Activated naive CD8-positive, alpha-beta T cell treated with anti-CD3 and anti-CD28 coated beads, Interleukin-2, amount 50 U/mL, for 24 hours (primary cell): ENCODE measurements around the gene MICALL1.

Source experiments
- ATAC-seq: fragments of 150-1000 bp; cut with Tn5 transposase; one replicate; pipeline ENCODE4 v1.10.0; 2021
- DNase-seq: peaks from one replicate; pipeline ENCODE4 v3.0.0; 2021
- H3K27ac Mint-ChIP-seq: one replicate; pipeline ENCODE4 v1.8.0; 2021; ENCODE audit warnings: mild to moderate bottlenecking, mixed read lengths
- H3K27me3 Mint-ChIP-seq: one replicate; pipeline ENCODE4 v1.8.0; 2021; ENCODE audit warnings: mixed read lengths
- H3K36me3 Mint-ChIP-seq: one replicate; pipeline ENCODE4 v1.8.0; 2021; ENCODE audit warnings: low read depth, mixed read lengths
- H3K4me1 Mint-ChIP-seq: one replicate; pipeline ENCODE4 v1.8.0; 2021; ENCODE audit warnings: mixed read lengths
- H3K4me3 Mint-ChIP-seq: one replicate; pipeline ENCODE4 v1.8.0; 2021; ENCODE audit warnings: mild to moderate bottlenecking, moderate library complexity, mixed read lengths
- H3K9me3 Mint-ChIP-seq: one replicate; pipeline ENCODE4 v1.8.0; 2021; ENCODE audit warnings: mixed read lengths

The MICALL1 gene

GRCh38 chr22:37913233-37913721 lies 7.2 kb downstream of the MICALL1 start:
- H3K36me3 Mint-ChIP-seq: no peaks in the 10 kb centered on the region
- H3K27ac Mint-ChIP-seq: peak overlapping the region; percentile 54

GRCh38 chr22:37916311-37916710 lies 10.2 kb downstream of the MICALL1 start:
- no peaks in the 10 kb centered on the region for H3K9me3 Mint-ChIP-seq
- ATAC-seq (no peak), DNase-seq (no peak)
- no peak overlapping the region for H3K4me3 Mint-ChIP-seq
- no peaks in the 10 kb centered on the region for H3K27me3 Mint-ChIP-seq
- H3K36me3 Mint-ChIP-seq: peaks cover 4% of the 10 kb centered on the region
- no peak overlapping the region for H3K27ac Mint-ChIP-seq
- H3K4me1 Mint-ChIP-seq: peaks cover 8% of the 10 kb centered on the region

More at GRCh38 chr22:37913233-37913721, 7.2 kb downstream of the MICALL1 start:
- DNase-seq (no peak), ATAC-seq (peak; percentile 21)
- Mint-ChIP-seq H3K27me3 (no peaks in the 10 kb centered on the region), H3K9me3 (no peaks in the 10 kb centered on the region), H3K4me1 (peaks cover 3% of the 10 kb centered on the region), H3K4me3 (no peak overlapping the region)

DNA sequence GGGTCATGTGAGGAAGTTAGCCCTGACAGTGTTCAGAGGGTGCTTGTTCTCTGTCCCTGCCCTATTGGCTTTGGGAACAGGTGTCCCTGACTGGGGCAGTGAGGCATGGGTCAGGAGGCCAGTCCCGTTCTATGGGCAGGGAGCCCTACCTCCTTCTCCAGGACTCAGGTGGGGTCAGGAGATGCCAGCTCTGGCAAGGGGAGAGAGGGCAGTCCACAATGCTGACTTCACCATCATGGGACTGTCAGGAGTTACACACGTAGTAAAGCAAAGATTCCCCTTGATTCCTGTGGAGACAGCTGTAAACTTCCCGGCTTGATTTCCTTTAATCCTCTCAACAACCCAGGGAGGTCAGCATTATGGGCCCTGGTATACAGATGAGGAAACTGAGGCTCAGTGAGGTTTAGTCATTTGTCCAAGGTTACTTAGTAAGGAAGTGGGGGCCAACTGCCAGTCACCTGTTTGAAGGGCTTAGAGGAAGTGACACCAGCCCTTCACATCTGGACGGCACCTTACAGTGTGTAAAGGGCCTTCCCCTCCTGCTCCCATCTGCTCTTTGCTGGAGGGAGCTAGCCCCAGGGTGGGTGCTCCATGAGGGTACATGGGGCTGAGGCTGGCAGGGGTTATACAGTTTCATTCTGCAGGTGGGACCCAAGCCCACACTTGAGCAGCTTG lies 11.9 kb downstream of the MICALL1 start:
- H3K9me3 Mint-ChIP-seq: no peaks in the 10 kb centered on the region
- peaks cover 7% of the 10 kb centered on the region for H3K36me3 Mint-ChIP-seq
- no peak overlapping the region for H3K27ac Mint-ChIP-seq
- DNase-seq (no peak), ATAC-seq (no peak)
- H3K4me3 Mint-ChIP-seq: no peak overlapping the region
- peaks cover 5% of the 10 kb centered on the region for H3K4me1 Mint-ChIP-seq
- no peaks in the 10 kb centered on the region for H3K27me3 Mint-ChIP-seq

DNA sequence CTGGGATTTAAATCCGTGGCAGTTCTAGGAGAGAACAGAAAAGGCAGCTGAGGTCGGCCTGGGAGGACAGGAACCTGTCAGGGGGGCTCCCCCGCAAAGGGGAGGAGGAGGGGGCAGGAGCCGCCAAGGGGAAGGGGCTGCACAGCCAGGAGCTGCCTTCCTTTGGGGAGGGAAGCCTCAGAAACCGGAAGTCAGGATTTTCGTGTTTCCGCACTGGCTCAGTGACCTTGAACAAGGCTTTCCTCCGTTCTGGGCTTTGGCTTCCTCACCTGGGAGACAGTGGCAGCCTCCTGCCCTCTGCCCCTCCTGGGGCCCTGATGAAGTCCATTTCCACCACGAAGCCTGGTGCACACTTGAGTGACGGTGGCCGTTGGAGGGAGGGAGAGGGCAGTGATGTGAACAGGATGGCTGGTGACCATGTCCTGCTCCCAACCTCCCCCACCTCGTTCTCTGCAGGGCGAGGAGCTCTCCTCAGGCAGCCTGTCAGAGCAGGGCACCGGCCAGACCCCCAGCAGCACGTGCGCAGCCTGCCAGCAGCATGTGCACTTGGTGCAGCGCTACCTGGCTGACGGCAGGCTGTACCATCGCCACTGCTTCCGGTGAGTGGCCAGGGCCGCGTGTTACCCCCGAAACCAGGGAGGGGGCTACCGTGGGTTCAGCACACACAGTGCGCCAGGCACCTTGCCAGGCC lies 12.6 kb downstream of the MICALL1 start:
- Mint-ChIP-seq H3K4me3 (no peak overlapping the region), H3K27me3 (no peaks in the 10 kb centered on the region), H3K4me1 (peaks cover 5% of the 10 kb centered on the region), H3K27ac (no peak overlapping the region), H3K9me3 (no peaks in the 10 kb centered on the region), H3K36me3 (peaks cover 8% of the 10 kb centered on the region)
- no peak for DNase-seq
- ATAC-seq: no peak

DNA sequence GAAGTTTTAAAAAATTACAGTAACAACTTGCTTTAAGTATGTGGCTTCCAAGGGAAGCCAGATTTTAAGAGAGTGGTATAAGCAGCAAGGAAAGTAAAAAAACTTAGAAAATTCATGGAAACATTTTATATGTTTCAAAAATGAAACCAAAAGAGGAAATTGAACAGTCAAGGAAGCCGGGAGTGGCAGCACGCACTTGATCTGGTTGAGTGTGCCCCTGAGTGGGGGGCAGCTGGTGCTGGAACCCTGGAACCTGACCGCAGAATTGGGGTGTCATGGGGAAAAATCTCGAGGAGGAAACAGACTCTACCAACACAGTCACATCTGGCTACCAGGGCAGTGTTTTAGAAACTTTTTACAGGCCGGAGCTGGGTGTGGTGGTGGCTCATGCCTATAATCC lies 14.0 kb downstream of the MICALL1 start:
- Mint-ChIP-seq H3K36me3 (peaks cover 8% of the 10 kb centered on the region), H3K4me3 (no peak overlapping the region), H3K4me1 (peaks cover 5% of the 10 kb centered on the region), H3K27me3 (no peaks in the 10 kb centered on the region), H3K27ac (peak overlapping the region; percentile 90), H3K9me3 (no peaks in the 10 kb centered on the region)
- DNase-seq (no peak), ATAC-seq (no peak)

DNA sequence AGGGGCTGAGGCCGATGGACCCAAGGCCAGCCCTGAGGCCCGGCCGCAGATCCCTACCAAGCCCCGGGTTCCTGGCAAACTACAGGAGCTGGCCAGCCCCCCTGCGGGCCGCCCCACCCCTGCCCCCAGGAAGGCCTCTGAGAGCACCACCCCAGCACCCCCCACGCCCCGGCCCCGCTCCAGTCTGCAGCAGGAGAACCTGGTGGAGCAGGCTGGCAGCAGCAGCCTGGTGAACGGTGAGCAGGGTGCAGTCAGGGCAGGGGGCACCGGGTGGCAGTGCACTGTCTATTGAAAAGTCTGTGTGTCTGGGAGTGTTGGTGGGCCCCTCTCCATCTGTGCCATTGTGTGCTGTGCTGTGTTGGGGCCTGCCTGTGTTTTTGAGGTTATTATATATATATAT lies 16.1 kb downstream of the MICALL1 start:
- Mint-ChIP-seq H3K27ac (no peak overlapping the region), H3K36me3 (peaks cover 8% of the 10 kb centered on the region), H3K27me3 (no peaks in the 10 kb centered on the region), H3K4me1 (peaks cover 5% of the 10 kb centered on the region), H3K4me3 (no peak overlapping the region), H3K9me3 (no peaks in the 10 kb centered on the region)
- ATAC-seq: no peak
- no peak for DNase-seq

GRCh38 chr22:37923927-37924326 lies 17.8 kb downstream of the MICALL1 start:
- DNase-seq (no peak), ATAC-seq (no peak)
- Mint-ChIP-seq H3K4me1 (peaks cover 5% of the 10 kb centered on the region), H3K27me3 (no peaks in the 10 kb centered on the region), H3K9me3 (no peaks in the 10 kb centered on the region), H3K4me3 (no peak overlapping the region), H3K36me3 (peaks cover 8% of the 10 kb centered on the region), H3K27ac (no peak overlapping the region)

- Mint-ChIP-seq H3K27ac (no peak overlapping the region), H3K4me3 (no peak overlapping the region), H3K9me3 (no peaks in the 10 kb centered on the region), H3K36me3 (peaks cover 8% of the 10 kb centered on the region), H3K27me3 (no peaks in the 10 kb centered on the region), H3K4me1 (peaks cover 5% of the 10 kb centered on the region)
- DNase-seq: no peak
- no peak for ATAC-seq
These were observed 18.4 kb downstream of the MICALL1 start for GRCh38 chr22:37924386-37925065.

DNA sequence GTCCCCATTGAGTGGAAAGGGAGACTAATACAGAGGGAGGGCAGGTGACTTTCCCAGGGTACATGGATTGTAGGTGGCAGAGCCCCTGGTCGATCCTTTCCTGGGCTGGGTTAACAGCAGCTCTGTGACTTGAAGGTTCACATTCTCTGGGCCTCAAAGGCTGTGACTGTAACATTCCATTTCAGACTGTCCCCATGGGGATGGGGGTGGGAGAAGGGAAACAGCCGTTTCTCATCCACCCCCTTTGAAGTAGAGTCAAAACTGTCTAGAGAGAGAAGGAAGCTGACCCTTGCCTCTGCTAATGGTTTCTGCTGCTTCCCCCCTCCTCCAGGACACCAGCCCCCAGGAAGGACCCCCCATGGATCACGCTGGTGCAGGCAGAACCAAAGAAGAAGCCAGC lies 19.2 kb downstream of the MICALL1 start:
- DNase-seq (no peak), ATAC-seq (no peak)
- Mint-ChIP-seq H3K4me3 (no peak overlapping the region), H3K27me3 (no peaks in the 10 kb centered on the region), H3K4me1 (peaks cover under 1% of the 10 kb centered on the region), H3K36me3 (peaks cover 3% of the 10 kb centered on the region), H3K27ac (no peak overlapping the region), H3K9me3 (no peaks in the 10 kb centered on the region)

- DNase-seq (no peak), ATAC-seq (peak; percentile 25)
- H3K36me3 Mint-ChIP-seq: peaks cover 3% of the 10 kb centered on the region
- H3K4me1 Mint-ChIP-seq: no peaks in the 10 kb centered on the region
- no peaks in the 10 kb centered on the region for H3K9me3 Mint-ChIP-seq
- no peak overlapping the region for H3K4me3 Mint-ChIP-seq
- H3K27ac Mint-ChIP-seq: no peak overlapping the region
- no peaks in the 10 kb centered on the region for H3K27me3 Mint-ChIP-seq
These were observed 19.7 kb downstream of the MICALL1 start for GRCh38 chr22:37925767-37926166.

GRCh38 chr22:37926358-37926757 lies 20.3 kb downstream of the MICALL1 start:
- Mint-ChIP-seq H3K4me3 (no peak overlapping the region), H3K9me3 (no peaks in the 10 kb centered on the region), H3K27me3 (no peaks in the 10 kb centered on the region), H3K4me1 (no peaks in the 10 kb centered on the region), H3K36me3 (peaks cover 3% of the 10 kb centered on the region), H3K27ac (no peak overlapping the region)
- no peak for ATAC-seq
- DNase-seq: no peak

DNA sequence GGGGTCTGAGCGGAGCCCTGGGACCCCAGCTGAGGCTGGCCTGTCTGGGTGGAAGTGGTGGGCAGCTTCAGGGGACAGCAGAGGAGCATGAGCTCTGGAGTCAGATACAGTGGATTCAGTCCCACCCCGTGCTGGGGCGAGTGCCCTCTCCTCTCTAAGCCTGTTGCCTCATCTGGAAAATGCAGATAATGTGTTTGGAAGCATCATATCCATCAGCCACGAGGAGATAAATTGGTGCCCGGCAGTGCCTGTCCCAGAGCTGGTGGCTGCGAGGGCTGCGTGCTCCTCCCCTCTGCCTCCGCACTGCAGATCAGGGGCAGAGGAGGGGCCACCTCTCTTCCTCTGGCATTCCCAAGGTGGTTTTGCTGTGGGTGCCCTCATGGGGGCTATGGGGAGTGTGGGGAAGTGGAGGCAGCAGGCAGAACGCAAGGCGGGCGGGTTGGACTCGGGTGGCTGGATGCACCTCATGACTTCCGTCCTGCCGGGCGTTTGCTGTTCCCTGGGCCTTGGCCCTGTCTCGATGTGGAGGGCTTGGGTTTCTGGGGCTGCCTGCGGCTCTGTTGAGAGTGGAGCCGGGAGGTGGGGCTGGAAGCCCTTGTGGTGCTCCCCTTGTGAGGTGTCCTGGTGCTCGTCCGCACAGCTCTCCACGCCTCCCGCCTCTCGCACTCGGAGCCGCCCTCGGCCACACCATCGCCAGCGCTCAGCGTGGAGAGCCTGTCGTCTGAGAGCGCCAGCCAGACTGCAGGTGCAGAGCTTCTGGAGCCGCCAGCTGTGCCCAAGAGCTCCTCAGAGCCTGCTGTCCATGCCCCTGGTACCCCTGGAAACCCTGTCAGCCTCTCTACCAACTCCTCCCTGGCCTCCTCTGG lies 20.9 kb downstream of the MICALL1 start:
- Mint-ChIP-seq H3K9me3 (no peaks in the 10 kb centered on the region), H3K4me3 (no peak overlapping the region), H3K36me3 (peaks cover 1% of the 10 kb centered on the region), H3K4me1 (no peaks in the 10 kb centered on the region), H3K27ac (no peak overlapping the region), H3K27me3 (no peaks in the 10 kb centered on the region)
- no peak for DNase-seq
- no peak for ATAC-seq

GRCh38 chr22:37927637-37927936 lies 21.5 kb downstream of the MICALL1 start:
- H3K36me3 Mint-ChIP-seq: peaks cover 1% of the 10 kb centered on the region
- ATAC-seq: no peak
- no peaks in the 10 kb centered on the region for H3K4me1 Mint-ChIP-seq
- H3K9me3 Mint-ChIP-seq: no peaks in the 10 kb centered on the region
- H3K4me3 Mint-ChIP-seq: no peak overlapping the region
- no peaks in the 10 kb centered on the region for H3K27me3 Mint-ChIP-seq
- DNase-seq: no peak
- no peak overlapping the region for H3K27ac Mint-ChIP-seq

GRCh38 chr22:37929390-37929789 lies 23.3 kb downstream of the MICALL1 start:
- no peaks in the 10 kb centered on the region for H3K36me3 Mint-ChIP-seq
- no peak overlapping the region for H3K4me3 Mint-ChIP-seq
- DNase-seq (no peak), ATAC-seq (no peak)
- H3K4me1 Mint-ChIP-seq: peaks cover 12% of the 10 kb centered on the region
- no peak overlapping the region for H3K27ac Mint-ChIP-seq
- no peaks in the 10 kb centered on the region for H3K9me3 Mint-ChIP-seq
- H3K27me3 Mint-ChIP-seq: no peaks in the 10 kb centered on the region
